GM23338 (cell line): Measurements from ENCODE around the gene KCMF1. TPM values are rescaled to one million over a fixed set of nuclear protein-coding genes. Genes with fewer than 3 reads are reported as not detected.

Experiments used
- CREB1 ChIP-seq: fragments of 250-450 bp; sonication (Bioruptor Pico); IDR thresholded peaks from 2 replicates; pipeline ENCODE4 v1.5.0; 2020; ENCODE audit warnings: low read depth, mild to moderate bottlenecking, moderate library complexity
- EZH2 ChIP-seq: fragments of 200-600 bp; sonication (generic); IDR thresholded peaks from one replicate; pipeline ENCODE4 v1.8.0; 2017; ENCODE audit warnings: antibody characterized with exemption, mild to moderate bottlenecking, low read depth; ENCODE audit not compliant: unreplicated experiment
- EZH2phosphoT487 ChIP-seq: fragments of 200-600 bp; sonication (generic); IDR thresholded peaks from one replicate; pipeline ENCODE4 v1.8.1; 2018; ENCODE audit warnings: antibody characterized with exemption; ENCODE audit not compliant: unreplicated experiment
- POLR2AphosphoS5 ChIP-seq: IDR thresholded peaks from 2 replicates; pipeline ENCODE4 v1.6.1; 2016; ENCODE audit warnings: antibody characterized with exemption, low read depth
- REST ChIP-seq: IDR thresholded peaks from one replicate; pipeline ENCODE4 v1.6.1; 2018; ENCODE audit warnings: antibody characterized with exemption; ENCODE audit not compliant: unreplicated experiment
- ZNF114 ChIP-seq: fragments of 250-450 bp; sonication (Bioruptor Pico); IDR thresholded peaks from 2 replicates; pipeline ENCODE4 v1.5.0; 2020; ENCODE audit warnings: mild to moderate bottlenecking, moderate library complexity
- ZNF462 ChIP-seq: fragments of 250-450 bp; sonication (Bioruptor Pico); IDR thresholded peaks from 2 replicates; pipeline ENCODE4 v1.5.0; 2020; ENCODE audit warnings: mild to moderate bottlenecking, moderate library complexity
- polyA plus RNA-seq: library from polyadenylated mRNA; unstranded; fragments of >200 nt; fragmentation: Nextera tagmentation; extraction: Ambion mirVana; gene quantifications from 2 replicates; pipeline ENCODE4 v1.2.1, GENCODE V29; 2016
- total RNA-seq: library from RNA; depleted of rRNA; stranded (reverse); fragments of >200 nt; shearing (Covaris generic); gene quantifications from 2 replicates; pipeline ENCODE4 v1.2.3, GENCODE V29; 2014

The KCMF1 gene
- total and polyA plus RNA-seq, 2 experiments from 2014 or later = 29.3 to 120 TPM

- TF ChIP-seq ZNF462 (no peak), POLR2AphosphoS5 (no peak), CREB1 (CRISPR knock-in tag) (no peak), ZNF114 (CRISPR knock-in tag) (no peak), REST (no peak), EZH2phosphoT487 (no peak), EZH2 (no peak)
These were observed 124.1 kb downstream of the KCMF1 start (continued) for GRCh38 chr2:85095094-85095493.
